Measurements from ENCODE around the gene ADGRG1. TPM values are rescaled to one million over a fixed set of nuclear protein-coding genes. Genes with fewer than 3 reads are reported as not detected.

Gene ADGRG1
- total RNA-seq, 1 experiment from 2014 or later = 131 TPM

DNA sequence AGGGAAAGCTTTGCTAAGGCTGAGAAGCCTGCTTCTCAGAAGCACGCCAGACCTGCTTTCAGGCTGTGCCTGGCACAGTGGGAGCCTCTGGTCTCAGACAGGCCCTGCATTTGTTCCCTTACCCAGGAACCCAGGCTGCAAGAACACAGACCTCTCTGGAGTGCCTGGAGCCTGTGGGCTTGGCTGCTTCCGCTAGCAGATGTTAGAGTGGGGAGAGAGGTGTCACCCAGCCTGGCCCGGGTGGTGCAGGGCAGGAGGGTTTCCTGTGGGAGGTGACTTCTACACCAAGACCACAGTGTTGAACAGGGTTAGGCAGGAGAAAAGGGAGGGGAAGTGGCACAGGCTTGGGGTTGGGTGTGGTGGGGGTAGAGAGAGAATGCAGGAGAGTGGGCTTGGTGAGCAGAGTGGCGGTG, 35.8 kb upstream of the ADGRG1 start:
- DNase-seq = no peak
- no TSS peak for BruUV-seq (replicated peaks)
- peaks cover 20% of the 10 kb centered on the region for H3F3A ChIP-seq (ENCODE audit: insufficient read depth, low read depth)
- no peak overlapping the region for H2AFZ ChIP-seq
- H3K27me3 ChIP-seq (ENCODE audit: insufficient read depth, low read depth) = no peaks in the 10 kb centered on the region
- ChIA-PET POLR2A (ENCODE audit: unreplicated experiment) (no interaction called here), CTCF (no interaction called here)
- no peaks in the 10 kb centered on the region for H3K36me3 ChIP-seq (ENCODE audit: low read depth)
- no peaks in the 10 kb centered on the region for H4K20me1 ChIP-seq (ENCODE audit: insufficient read depth)
- H3K4me2 ChIP-seq = no peak overlapping the region
- no peaks in the 10 kb centered on the region for H3K9me2 ChIP-seq (ENCODE audit: insufficient read depth)
- TF ChIP-seq CTCF (conservative IDR thresholded peaks at IDR 0.05) (no peak), EZH2 (IDR thresholded peaks at IDR 0.05; ENCODE audit: low read depth) (no peak)
- no peak overlapping the region for H3K27ac ChIP-seq
- peaks cover 16% of the 10 kb centered on the region for H3K4me1 ChIP-seq (replicated peaks; ENCODE audit: insufficient read depth)
- intact Hi-C loops (cut with micrococcal nuclease; ENCODE audit: unreplicated experiment) = loop anchor here (5.0 kb wide), 3 partner anchors 130 to 305 kb away; partner anchors contain the start of gene KATNB1
- H3K9me3 ChIP-seq (ENCODE audit: insufficient read depth, low read depth) = peaks cover 6% of the 10 kb centered on the region; the same call in 1 of the 2 replicates
- H3K4me3 ChIP-seq = no peak overlapping the region
- H3K79me2 ChIP-seq (ENCODE audit: low read depth) = no peaks in the 10 kb centered on the region

- H3K4me3 ChIP-seq = no peak overlapping the region
- DNase-seq = no peak
- H3K79me2 ChIP-seq (ENCODE audit: low read depth) = no peaks in the 10 kb centered on the region
- BruUV-seq (replicated peaks) = no TSS peak
- no peaks in the 10 kb centered on the region for H3K27me3 ChIP-seq (ENCODE audit: insufficient read depth, low read depth)
- ChIA-PET CTCF (no interaction called here), POLR2A (ENCODE audit: unreplicated experiment) (no interaction called here)
- H3F3A ChIP-seq (ENCODE audit: insufficient read depth, low read depth) = peaks cover 24% of the 10 kb centered on the region
- TF ChIP-seq EZH2 (IDR thresholded peaks at IDR 0.05; ENCODE audit: low read depth) (no peak), CTCF (conservative IDR thresholded peaks at IDR 0.05) (no peak)
- peaks cover 6% of the 10 kb centered on the region; the same call in 1 of the 2 replicates for H3K9me3 ChIP-seq (ENCODE audit: insufficient read depth, low read depth)
- no peaks in the 10 kb centered on the region for H3K36me3 ChIP-seq (ENCODE audit: low read depth)
- H3K27ac ChIP-seq = no peak overlapping the region
- no peaks in the 10 kb centered on the region for H4K20me1 ChIP-seq (ENCODE audit: insufficient read depth)
- H3K4me1 ChIP-seq (replicated peaks; ENCODE audit: insufficient read depth) = peaks cover 16% of the 10 kb centered on the region
- H3K9me2 ChIP-seq (ENCODE audit: insufficient read depth) = no peaks in the 10 kb centered on the region
- no peak overlapping the region for H3K4me2 ChIP-seq
- H2AFZ ChIP-seq = no peak overlapping the region
- intact Hi-C loops (cut with micrococcal nuclease; ENCODE audit: unreplicated experiment) = loop anchor here (5.0 kb wide), 3 partner anchors 129 to 304 kb away; partner anchors contain the start of gene KATNB1
These were observed 35.4 kb upstream of the ADGRG1 start for GRCh38 chr16:57593021-57593420.

DNA sequence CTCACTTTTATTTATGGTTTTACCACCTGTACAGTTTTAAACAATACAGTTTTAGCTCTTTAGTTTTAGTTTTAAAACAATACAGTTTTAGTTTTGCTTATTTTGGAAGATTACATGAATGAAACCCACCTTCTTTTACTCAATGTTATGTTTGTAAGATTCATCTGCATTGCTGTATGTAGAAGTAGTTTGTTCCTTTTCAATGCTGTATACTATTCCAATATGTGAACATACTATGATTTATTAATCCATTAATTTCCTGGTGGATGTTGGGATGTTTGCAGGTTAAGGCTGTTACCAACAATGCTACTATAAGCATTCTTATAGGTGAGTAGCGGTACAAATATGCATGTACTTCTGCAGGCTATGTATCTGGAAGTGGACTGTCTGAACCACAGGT, 34.4 kb upstream of the ADGRG1 start:
- intact Hi-C loops (cut with micrococcal nuclease; ENCODE audit: unreplicated experiment) = loop anchor here (5.0 kb wide), 3 partner anchors 128 to 303 kb away; partner anchors contain the start of gene KATNB1
- Histone ChIP-seq H3K4me1 (replicated peaks; ENCODE audit: insufficient read depth) (peaks cover 16% of the 10 kb centered on the region), H3K4me2 (no peak overlapping the region), H3K27ac (no peak overlapping the region), H2AFZ (no peak overlapping the region), H3K4me3 (no peak overlapping the region), H4K20me1 (ENCODE audit: insufficient read depth) (no peaks in the 10 kb centered on the region), H3K9me2 (ENCODE audit: insufficient read depth) (no peaks in the 10 kb centered on the region), H3F3A (ENCODE audit: insufficient read depth, low read depth) (peaks cover 26% of the 10 kb centered on the region), H3K79me2 (ENCODE audit: low read depth) (no peaks in the 10 kb centered on the region), H3K27me3 (ENCODE audit: insufficient read depth, low read depth) (no peaks in the 10 kb centered on the region), H3K36me3 (ENCODE audit: low read depth) (no peaks in the 10 kb centered on the region), H3K9me3 (ENCODE audit: insufficient read depth, low read depth) (peaks cover 6% of the 10 kb centered on the region; the same call in 1 of the 2 replicates)
- CTCF ChIA-PET = no interaction called here
- POLR2A ChIA-PET (ENCODE audit: unreplicated experiment) = no interaction called here
- TF ChIP-seq CTCF (conservative IDR thresholded peaks at IDR 0.05) = no peak
- no peak for TF ChIP-seq EZH2 (IDR thresholded peaks at IDR 0.05; ENCODE audit: low read depth)
- no peak for DNase-seq
- BruUV-seq (replicated peaks) = no TSS peak
